Liver (tissue), 9 donors: ENCODE measurements around the gene SF3B3. TPM values are rescaled to one million over a fixed set of nuclear protein-coding genes. Genes with fewer than 3 reads are reported as not detected.
A peak's percentile ranks its signal among the peaks of the same experiment; 100 is the strongest.

Source experiments
- DNase-seq: peaks from one replicate; pipeline ENCODE4 v3.0.0-alpha.2; 2017; ENCODE audit warnings: low spot score
- H3K27ac ChIP-seq, 2 donors: one replicate each; pipeline ENCODE4 v1.7.0; 2013; ENCODE audit warnings: inconsistent platforms in 2 of 2, low read length in 2 of 2, control low read depth in 1 of 2, low read depth in 1 of 2, mild to moderate bottlenecking in 1 of 2
- H3K27me3 ChIP-seq, 4 donors: one replicate each; pipeline versions ENCODE4 v1.6.1 to v1.7.0; 2013; ENCODE audit warnings: low read length in 3 of 4, inconsistent platforms in 1 of 4, mild to moderate bottlenecking in 1 of 4, moderate library complexity in 1 of 4; ENCODE audit not compliant: control insufficient read depth in 4 of 4, insufficient read depth in 4 of 4
- H3K36me3 ChIP-seq, 4 donors: one replicate each; pipeline versions ENCODE4 v1.6.1 to v1.7.0; 2013; ENCODE audit warnings: low read length in 3 of 4, mild to moderate bottlenecking in 3 of 4, low read depth in 1 of 4, moderate library complexity in 1 of 4; ENCODE audit not compliant: control insufficient read depth in 4 of 4, insufficient read depth in 3 of 4
- H3K4me1 ChIP-seq, 4 donors: one replicate each; pipeline versions ENCODE4 v1.6.1 to v1.7.0; 2013; ENCODE audit warnings: low read length in 3 of 4, mild to moderate bottlenecking in 3 of 4, moderate library complexity in 1 of 4; ENCODE audit not compliant: control insufficient read depth in 4 of 4, insufficient read depth in 4 of 4
- H3K4me3 ChIP-seq, 3 donors: one replicate each; pipeline versions ENCODE4 v1.6.1 to v1.7.0; 2013; ENCODE audit warnings: low read length in 3 of 3, control low read depth in 1 of 3, low read depth in 1 of 3, mild to moderate bottlenecking in 1 of 3
- H3K9ac ChIP-seq, 2 donors: one replicate each; pipeline ENCODE4 v1.7.0; 2013; ENCODE audit warnings: low read length in 2 of 2, mild to moderate bottlenecking in 2 of 2, moderate library complexity in 2 of 2, control low read depth in 1 of 2, low read depth in 1 of 2
- H3K9me3 ChIP-seq, 4 donors: one replicate each; pipeline versions ENCODE4 v1.6.1 to v1.7.0; 2013; ENCODE audit warnings: low read length in 3 of 4; ENCODE audit not compliant: control insufficient read depth in 4 of 4
- ATF3 ChIP-seq: IDR thresholded peaks from 2 replicates; pipeline ENCODE4 v1.6.1; 2016; ENCODE audit warnings: antibody characterized with exemption
- CTCF ChIP-seq: fragments of 150-350 bp; IDR thresholded peaks from 2 replicates; pipeline ENCODE4 v1.5.1; 2017; ENCODE audit warnings: improper control_type of control experiment, low read depth, low read length; ENCODE audit not compliant: missing input control
- EGR1 ChIP-seq, 2 donors: IDR thresholded peaks; 2 replicates each; pipeline ENCODE4 v1.6.1; 2016 to 2018; ENCODE audit warnings: antibody characterized with exemption in 2 of 2, low read depth in 2 of 2
- FOXA2 ChIP-seq: IDR thresholded peaks from 2 replicates; pipeline ENCODE4 v1.6.1; 2016; ENCODE audit warnings: antibody characterized with exemption
- GABPA ChIP-seq, 2 donors: IDR thresholded peaks in 1 of 2; conservative IDR thresholded peaks in 1 of 2; 2 replicates each; pipeline ENCODE4 v1.6.1; 2016; ENCODE audit warnings: antibody characterized with exemption in 2 of 2, mild to moderate bottlenecking in 1 of 2, moderate library complexity in 1 of 2
- HNF4G ChIP-seq: IDR thresholded peaks from 2 replicates; pipeline ENCODE4 v1.6.1; 2016; ENCODE audit warnings: antibody characterized with exemption
- JUND ChIP-seq, 2 donors: IDR thresholded peaks; 2 replicates each; pipeline ENCODE4 v1.6.1; 2016; ENCODE audit warnings: antibody characterized with exemption in 2 of 2
- MAX ChIP-seq: IDR thresholded peaks from 2 replicates; pipeline ENCODE4 v1.6.1; 2016; ENCODE audit warnings: antibody characterized with exemption
- NR2F2 ChIP-seq: IDR thresholded peaks from 2 replicates; pipeline ENCODE4 v1.6.1; 2016; ENCODE audit warnings: antibody characterized with exemption
- RAD21 ChIP-seq, 2 donors: IDR thresholded peaks; 2 replicates each; pipeline ENCODE4 v1.6.1; 2016; ENCODE audit warnings: antibody characterized with exemption in 2 of 2, mild to moderate bottlenecking in 2 of 2
- REST ChIP-seq: IDR thresholded peaks from 2 replicates; pipeline ENCODE4 v1.6.1; 2016; ENCODE audit warnings: antibody characterized with exemption, mild to moderate bottlenecking
- RXRA ChIP-seq, 2 donors: IDR thresholded peaks; 2 replicates each; pipeline ENCODE4 v1.6.1; 2017 to 2018; ENCODE audit warnings: antibody characterized with exemption in 2 of 2, mild to moderate bottlenecking in 1 of 2
- SP1 ChIP-seq: IDR thresholded peaks from 2 replicates; pipeline ENCODE4 v1.6.1; 2018; ENCODE audit warnings: antibody characterized with exemption, mild to moderate bottlenecking
- TAF1 ChIP-seq: conservative IDR thresholded peaks from 2 replicates; pipeline ENCODE4 v1.6.1; 2016; ENCODE audit warnings: antibody characterized with exemption, mild to moderate bottlenecking
- YY1 ChIP-seq: IDR thresholded peaks from 2 replicates; pipeline ENCODE4 v1.6.1; 2016; ENCODE audit warnings: antibody characterized with exemption, mild to moderate bottlenecking
- ZBTB33 ChIP-seq: IDR thresholded peaks from 2 replicates; pipeline ENCODE4 v1.6.1; 2016; ENCODE audit warnings: antibody characterized with exemption
- WGBS: extraction: QIAGEN DNeasy Blood & Tissue Kit; methylation state at CpG from one replicate; pipeline ENCODE4 v1.1.7; 2013; 5-methylcytosine and 5-hydroxymethylcytosine counted together
- polyA plus RNA-seq, 2 donors: library from polyadenylated mRNA; stranded (reverse) in 1 of 2; unstranded in 1 of 2; fragments of 200-250 nt in 1 of 2; fragments of >200 nt in 1 of 2; fragmentation: Nextera tagmentation in 1 of 2; extraction: Ambion mirVana in 1 of 2; gene quantifications; one replicate each; pipeline versions ENCODE4 v1.2.1 to v1.2.3, GENCODE V29; 2013 to 2015
- total RNA-seq, 2 donors: library from RNA; depleted of rRNA; stranded (reverse); fragments of >200 nt; gene quantifications; one replicate each; pipeline ENCODE4 v1.2.3, GENCODE V29; 2014
- donor health status: healthy.
- donor health status: healthy.
- donor health status: healthy.
- donor health status: healthy.
- donor health status: healthy.

SF3B3 gene
- total and polyA plus RNA-seq, 4 donors: 38.9 to 77.8 (median 53.2) TPM

- WGBS: 55% methylated on average over 18 of the region's 18 CpGs
- TF ChIP-seq TAF1 (no peak), RAD21 (IDR thresholded peaks at IDR 0.05) (no peak), SP1 (no peak), ZBTB33 (no peak), FOXA2 (no peak), RXRA (IDR thresholded peaks at IDR 0.05) (no peak), YY1 (no peak), REST (no peak), MAX (no peak), ATF3 (no peak), NR2F2 (no peak), HNF4G (no peak), GABPA (IDR thresholded peaks at IDR 0.05 in 1 of 2, conservative IDR thresholded peaks at IDR 0.05 in 1 of 2) (no peak)
- Histone ChIP-seq H3K27ac (peak overlapping the region in 1 of 2 donors; percentile 81), H3K4me1 (peaks cover 1 to 30% (median 20%) of the 10 kb centered on the region in 4 donors), H3K36me3 (peaks cover 3 to 15% (median 13%) of the 10 kb centered on the region in 4 donors), H3K9me3 (no peaks in the 10 kb centered on the region), H3K4me3 (peak overlapping the region; percentile 85 to 100 (median 96)), H3K9ac (peak overlapping the region; percentile 26 to 90), H3K27me3 (no peaks in the 10 kb centered on the region)
- no peak for DNase-seq
Measured at GRCh38 chr16:70522216-70523075, 1.2 kb upstream of the SF3B3 start.

GRCh38 chr16:70523076-70523742, 407 bp upstream of the SF3B3 start, which contains the start of gene COG4:
Gene COG4 (minus strand): TSS chr16:70523554. CDS start chr16:70523543, 11 bp downstream.
- Histone ChIP-seq H3K4me1 (peaks cover 1 to 30% (median 20%) of the 10 kb centered on the region in 4 donors), H3K36me3 (peaks cover 2 to 11% (median 10%) of the 10 kb centered on the region in 4 donors), H3K9me3 (no peaks in the 10 kb centered on the region), H3K9ac (peak within 1 kb of the TSS; percentile 97 to 100), H3K27ac (peak within 1 kb of the TSS; percentile 81 to 92), H3K27me3 (no peaks in the 10 kb centered on the region), H3K4me3 (peak within 1 kb of the TSS; percentile 85 to 100 (median 100))
- DNase-seq: peak; percentile 88
- under 1% methylated on average over 36 of the region's 36 CpGs for WGBS
- TF ChIP-seq MAX: no peak
- no peak for TF ChIP-seq CTCF
- TF ChIP-seq SP1: peak; percentile 30
- TF ChIP-seq EGR1 (IDR thresholded peaks at IDR 0.05; ENCODE audit: low read depth in 2 of 2): peak in 1 of 2 donors; percentile 33
- peak; percentile 99 for TF ChIP-seq YY1
- peak in 1 of 2 donors; percentile 32 for TF ChIP-seq RXRA (IDR thresholded peaks at IDR 0.05)
- TF ChIP-seq TAF1: no peak
- peak; percentile 37 for TF ChIP-seq NR2F2
- peak in 1 of 2 donors; percentile 29 for TF ChIP-seq RAD21 (IDR thresholded peaks at IDR 0.05)
- TF ChIP-seq HNF4G: no peak
- TF ChIP-seq ATF3: peak; percentile 41
- peak in 1 of 2 donors; percentile 16 for TF ChIP-seq JUND (IDR thresholded peaks at IDR 0.05)
- TF ChIP-seq ZBTB33: peak; percentile 61
- TF ChIP-seq GABPA (IDR thresholded peaks at IDR 0.05 in 1 of 2, conservative IDR thresholded peaks at IDR 0.05 in 1 of 2): peak; percentile 64 to 92
